ENCODE data around the gene PAX8.
A peak's percentile ranks its signal among the peaks of the same experiment; 100 is the strongest.

DNA sequence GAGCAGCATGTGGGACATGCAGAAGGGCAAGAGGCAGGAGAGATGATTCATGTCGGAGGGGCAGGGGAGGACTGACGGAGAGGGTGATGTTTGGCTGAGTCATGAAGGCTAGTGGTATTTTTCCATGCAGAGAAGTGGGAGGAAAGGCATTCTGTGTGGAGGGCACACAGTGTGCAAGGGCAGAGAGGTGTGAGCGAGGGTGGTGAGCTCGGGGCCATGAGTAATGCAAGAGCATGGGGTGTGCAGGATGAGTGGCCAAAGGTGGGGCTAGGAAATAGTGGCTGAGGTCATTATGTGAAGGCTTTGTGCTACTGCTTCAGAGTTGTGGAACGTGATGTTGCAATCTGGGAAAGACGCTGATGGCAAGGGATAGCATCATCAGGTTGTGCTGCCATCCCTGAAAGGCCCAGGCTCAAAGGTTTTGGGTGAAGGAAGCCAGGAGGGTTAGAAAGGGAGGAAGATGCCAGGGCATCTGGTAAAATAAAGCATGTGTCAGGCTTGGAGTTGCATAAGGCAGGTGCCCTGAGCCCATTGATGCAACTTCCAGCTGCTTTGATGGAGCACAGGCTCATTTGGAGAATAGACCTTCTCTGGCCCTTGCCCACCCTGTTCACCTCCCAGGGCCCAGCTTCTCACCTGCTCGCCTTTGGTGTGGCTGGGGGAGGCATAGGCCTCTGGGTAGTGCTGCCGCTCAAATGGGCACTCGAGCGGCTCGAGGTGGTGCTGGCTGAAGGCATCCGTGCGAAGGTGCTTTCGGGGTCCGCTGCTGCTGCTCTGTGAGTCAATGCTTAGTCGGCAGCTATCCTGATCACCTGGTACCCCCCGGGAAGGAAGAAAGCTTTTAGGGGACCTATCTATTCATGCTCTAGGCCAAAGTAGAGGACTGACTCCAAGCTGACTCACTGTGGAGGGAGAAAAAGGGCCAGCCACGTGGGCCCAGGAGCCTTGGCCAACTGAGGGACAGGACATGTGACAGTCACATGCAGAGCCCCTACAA lies 37.5 kb downstream of the PAX8 start:
- no peak for TF ChIP-seq POLR2A (IDR thresholded peaks at IDR 0.05)
- TF ChIP-seq, protein P1, sequence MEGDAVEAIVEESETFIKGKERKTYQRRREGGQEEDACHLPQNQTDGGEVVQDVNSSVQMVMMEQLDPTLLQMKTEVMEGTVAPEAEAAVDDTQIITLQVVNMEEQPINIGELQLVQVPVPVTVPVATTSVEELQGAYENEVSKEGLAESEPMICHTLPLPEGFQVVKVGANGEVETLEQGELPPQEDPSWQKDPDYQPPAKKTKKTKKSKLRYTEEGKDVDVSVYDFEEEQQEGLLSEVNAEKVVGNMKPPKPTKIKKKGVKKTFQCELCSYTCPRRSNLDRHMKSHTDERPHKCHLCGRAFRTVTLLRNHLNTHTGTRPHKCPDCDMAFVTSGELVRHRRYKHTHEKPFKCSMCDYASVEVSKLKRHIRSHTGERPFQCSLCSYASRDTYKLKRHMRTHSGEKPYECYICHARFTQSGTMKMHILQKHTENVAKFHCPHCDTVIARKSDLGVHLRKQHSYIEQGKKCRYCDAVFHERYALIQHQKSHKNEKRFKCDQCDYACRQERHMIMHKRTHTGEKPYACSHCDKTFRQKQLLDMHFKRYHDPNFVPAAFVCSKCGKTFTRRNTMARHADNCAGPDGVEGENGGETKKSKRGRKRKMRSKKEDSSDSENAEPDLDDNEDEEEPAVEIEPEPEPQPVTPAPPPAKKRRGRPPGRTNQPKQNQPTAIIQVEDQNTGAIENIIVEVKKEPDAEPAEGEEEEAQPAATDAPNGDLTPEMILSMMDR (IDR thresholded peaks at IDR 0.05), result peak in 1 of 3 donors; percentile 6

Measured in lower leg skin (tissue), 3 donors.